ENCODE measurements around the gene XG.

DNA sequence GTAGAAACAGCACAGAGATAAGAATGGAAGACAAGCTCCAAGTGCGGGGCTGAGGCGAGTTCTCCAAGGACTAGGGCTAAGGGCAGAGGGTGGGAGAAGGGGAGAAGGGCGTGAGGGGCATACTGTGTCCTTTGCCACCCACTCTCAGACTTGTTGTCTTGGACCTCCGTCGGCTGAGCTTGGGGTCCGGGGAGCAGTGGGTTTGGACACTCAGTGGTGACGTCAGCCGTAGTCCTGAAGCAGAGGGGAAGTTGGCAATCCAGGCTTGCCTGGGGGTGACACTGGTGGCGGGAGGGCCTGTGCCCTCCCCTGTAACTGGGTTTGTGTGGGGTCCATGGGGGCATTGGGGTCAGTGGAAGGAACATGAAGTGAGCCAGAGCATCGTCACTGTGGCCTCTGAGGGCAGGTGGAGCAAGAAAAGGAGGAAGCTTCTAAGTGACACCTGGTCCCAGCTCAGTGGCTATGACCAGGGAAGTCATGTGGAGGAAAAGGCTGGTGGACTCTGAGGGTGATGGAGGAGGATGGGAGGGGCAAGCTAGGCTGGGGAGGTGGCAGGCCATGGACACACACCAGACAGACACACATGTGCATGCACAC lies 43.1 kb upstream of the XG start:
- TF ChIP-seq, protein P1, sequence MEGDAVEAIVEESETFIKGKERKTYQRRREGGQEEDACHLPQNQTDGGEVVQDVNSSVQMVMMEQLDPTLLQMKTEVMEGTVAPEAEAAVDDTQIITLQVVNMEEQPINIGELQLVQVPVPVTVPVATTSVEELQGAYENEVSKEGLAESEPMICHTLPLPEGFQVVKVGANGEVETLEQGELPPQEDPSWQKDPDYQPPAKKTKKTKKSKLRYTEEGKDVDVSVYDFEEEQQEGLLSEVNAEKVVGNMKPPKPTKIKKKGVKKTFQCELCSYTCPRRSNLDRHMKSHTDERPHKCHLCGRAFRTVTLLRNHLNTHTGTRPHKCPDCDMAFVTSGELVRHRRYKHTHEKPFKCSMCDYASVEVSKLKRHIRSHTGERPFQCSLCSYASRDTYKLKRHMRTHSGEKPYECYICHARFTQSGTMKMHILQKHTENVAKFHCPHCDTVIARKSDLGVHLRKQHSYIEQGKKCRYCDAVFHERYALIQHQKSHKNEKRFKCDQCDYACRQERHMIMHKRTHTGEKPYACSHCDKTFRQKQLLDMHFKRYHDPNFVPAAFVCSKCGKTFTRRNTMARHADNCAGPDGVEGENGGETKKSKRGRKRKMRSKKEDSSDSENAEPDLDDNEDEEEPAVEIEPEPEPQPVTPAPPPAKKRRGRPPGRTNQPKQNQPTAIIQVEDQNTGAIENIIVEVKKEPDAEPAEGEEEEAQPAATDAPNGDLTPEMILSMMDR (IDR thresholded peaks at IDR 0.05) = no peak
- TF ChIP-seq EP300 (IDR thresholded peaks at IDR 0.05) = no peak
- no peak for TF ChIP-seq POLR2A (IDR thresholded peaks at IDR 0.05)
- TF ChIP-seq POLR2AphosphoS5 (IDR thresholded peaks at IDR 0.05) = no peak
